Measurements from ENCODE around the gene GPATCH3.

GPATCH3 gene

DNA sequence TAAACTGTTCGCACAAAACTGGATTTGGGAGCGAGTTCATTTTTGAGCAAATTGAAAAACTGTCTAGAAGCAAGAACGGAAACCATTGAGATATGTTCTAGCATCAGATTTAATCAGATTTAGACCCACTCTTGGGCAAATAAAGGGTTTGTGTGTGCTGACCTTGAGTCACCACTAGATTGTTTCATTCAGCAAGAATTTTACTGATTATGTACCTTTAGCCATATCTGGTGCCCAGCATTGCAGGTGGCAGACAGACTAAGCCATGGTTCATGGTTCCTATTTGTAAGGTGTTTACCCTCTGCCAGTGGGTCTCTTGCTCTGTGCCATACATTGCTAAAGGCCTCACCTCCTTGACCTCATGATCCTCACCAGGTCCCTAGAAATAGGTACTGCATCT is 22.6 kb upstream of the GPATCH3 start:
- peak overlapping the region; percentile 94 for H3K4me3 ChIP-seq (ENCODE audit: low read depth, low read length)
- TF ChIP-seq, protein P1, sequence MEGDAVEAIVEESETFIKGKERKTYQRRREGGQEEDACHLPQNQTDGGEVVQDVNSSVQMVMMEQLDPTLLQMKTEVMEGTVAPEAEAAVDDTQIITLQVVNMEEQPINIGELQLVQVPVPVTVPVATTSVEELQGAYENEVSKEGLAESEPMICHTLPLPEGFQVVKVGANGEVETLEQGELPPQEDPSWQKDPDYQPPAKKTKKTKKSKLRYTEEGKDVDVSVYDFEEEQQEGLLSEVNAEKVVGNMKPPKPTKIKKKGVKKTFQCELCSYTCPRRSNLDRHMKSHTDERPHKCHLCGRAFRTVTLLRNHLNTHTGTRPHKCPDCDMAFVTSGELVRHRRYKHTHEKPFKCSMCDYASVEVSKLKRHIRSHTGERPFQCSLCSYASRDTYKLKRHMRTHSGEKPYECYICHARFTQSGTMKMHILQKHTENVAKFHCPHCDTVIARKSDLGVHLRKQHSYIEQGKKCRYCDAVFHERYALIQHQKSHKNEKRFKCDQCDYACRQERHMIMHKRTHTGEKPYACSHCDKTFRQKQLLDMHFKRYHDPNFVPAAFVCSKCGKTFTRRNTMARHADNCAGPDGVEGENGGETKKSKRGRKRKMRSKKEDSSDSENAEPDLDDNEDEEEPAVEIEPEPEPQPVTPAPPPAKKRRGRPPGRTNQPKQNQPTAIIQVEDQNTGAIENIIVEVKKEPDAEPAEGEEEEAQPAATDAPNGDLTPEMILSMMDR (IDR thresholded peaks at IDR 0.05; ENCODE audit: insufficient read depth, low read depth, low read length, missing control alignments), result no peak
- DNase-seq (ENCODE audit: low read depth), result no peak

DNA sequence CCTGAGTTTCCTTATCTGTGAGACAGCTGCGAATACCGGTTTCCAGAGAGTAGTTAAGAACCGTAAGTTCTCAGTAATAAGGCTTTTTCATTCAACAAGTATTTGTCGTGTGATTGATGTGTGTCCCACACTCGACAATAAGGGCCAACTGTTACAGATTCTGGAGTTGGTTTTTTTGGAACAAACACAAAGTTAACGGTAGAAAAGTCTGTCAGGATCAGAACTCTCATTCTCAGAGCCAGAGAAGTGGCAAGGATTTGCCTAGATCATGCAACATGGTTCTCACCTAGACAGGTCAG is 22.1 kb upstream of the GPATCH3 start:
- no peak for DNase-seq (ENCODE audit: low read depth)
- TF ChIP-seq, protein P1 (IDR thresholded peaks at IDR 0.05; ENCODE audit: insufficient read depth, low read depth, low read length, missing control alignments), result no peak
- peak overlapping the region; percentile 94 for H3K4me3 ChIP-seq (ENCODE audit: low read depth, low read length)

DNA sequence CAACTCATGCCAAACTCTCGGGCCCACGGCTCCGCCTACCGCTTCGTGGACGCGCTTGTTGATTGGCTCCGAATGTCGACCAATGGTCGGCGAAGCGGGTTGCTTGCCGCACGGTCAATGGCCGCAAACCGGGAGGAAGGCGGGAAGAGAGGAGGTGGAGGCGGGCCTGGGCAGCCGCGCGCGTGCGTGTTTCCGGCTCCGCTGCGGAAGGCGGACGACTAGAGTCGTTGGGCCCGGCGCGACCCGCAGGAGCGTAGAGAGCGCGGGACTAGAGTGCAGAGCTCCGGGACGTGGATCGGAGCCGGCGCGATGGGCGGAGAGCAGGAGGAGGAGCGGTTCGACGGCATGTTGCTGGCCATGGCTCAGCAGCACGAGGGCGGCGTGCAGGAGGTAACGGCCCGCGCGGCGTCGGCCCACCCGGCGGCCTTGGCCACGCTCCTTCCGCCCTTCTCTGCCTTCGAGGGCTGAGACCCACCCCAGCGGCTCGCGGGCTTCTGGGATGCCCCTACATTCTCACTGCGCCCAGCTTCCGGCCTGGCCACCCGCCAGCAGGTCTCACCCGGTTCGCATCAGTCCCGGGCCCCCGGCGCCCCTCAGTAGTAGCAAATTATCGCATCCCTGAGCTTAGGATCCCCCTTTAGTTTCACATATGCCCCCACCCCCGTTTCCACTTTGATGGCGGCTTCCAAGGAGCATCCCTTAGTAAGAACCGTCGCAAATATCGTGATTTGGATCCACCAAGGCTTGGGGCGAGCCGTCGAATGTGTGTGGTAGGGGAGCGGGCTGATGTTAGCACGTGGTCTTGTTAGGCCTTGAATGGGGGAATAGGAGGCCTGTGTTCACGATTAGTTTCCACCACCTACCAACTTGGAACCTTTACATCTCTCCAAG is 21.5 kb upstream of the GPATCH3 start, which contains the start of gene NUDC:
TSS of gene NUDC (plus strand) at position 204 of the 891 bp plus-strand sequence. CDS start at position 310, 106 bp downstream.
- H3K4me3 ChIP-seq (ENCODE audit: low read depth, low read length), result peak within 1 kb of the TSS; percentile 94
- TF ChIP-seq, protein P1 (IDR thresholded peaks at IDR 0.05; ENCODE audit: insufficient read depth, low read depth, low read length, missing control alignments), result no peak
- peak; percentile 98 for DNase-seq (ENCODE audit: low read depth)

DNA sequence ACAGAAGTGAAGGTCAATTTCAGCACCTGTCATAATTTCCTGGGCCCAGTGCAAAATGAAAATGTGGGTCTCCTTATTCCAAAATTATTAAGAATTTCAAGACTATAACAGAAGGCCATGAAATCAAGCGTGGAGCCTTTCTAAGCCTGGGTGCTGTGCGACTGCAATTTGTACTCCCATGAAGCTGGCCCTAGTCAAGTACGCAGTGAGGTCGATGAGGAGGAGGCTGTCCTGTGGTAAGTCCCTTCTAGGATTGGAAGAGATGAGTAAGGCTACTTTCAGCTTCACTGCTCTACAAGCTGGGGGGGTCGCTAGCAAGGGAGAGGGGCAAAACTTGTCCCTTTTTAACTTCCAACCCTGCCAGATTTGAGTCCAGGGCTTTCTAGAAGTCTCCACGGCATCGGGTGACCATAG is 20.9 kb upstream of the GPATCH3 start:
- TF ChIP-seq, protein P1 (IDR thresholded peaks at IDR 0.05; ENCODE audit: insufficient read depth, low read depth, low read length, missing control alignments), result no peak
- no peak for DNase-seq (ENCODE audit: low read depth)
- H3K4me3 ChIP-seq (ENCODE audit: low read depth, low read length), result peak overlapping the region; percentile 57

DNA sequence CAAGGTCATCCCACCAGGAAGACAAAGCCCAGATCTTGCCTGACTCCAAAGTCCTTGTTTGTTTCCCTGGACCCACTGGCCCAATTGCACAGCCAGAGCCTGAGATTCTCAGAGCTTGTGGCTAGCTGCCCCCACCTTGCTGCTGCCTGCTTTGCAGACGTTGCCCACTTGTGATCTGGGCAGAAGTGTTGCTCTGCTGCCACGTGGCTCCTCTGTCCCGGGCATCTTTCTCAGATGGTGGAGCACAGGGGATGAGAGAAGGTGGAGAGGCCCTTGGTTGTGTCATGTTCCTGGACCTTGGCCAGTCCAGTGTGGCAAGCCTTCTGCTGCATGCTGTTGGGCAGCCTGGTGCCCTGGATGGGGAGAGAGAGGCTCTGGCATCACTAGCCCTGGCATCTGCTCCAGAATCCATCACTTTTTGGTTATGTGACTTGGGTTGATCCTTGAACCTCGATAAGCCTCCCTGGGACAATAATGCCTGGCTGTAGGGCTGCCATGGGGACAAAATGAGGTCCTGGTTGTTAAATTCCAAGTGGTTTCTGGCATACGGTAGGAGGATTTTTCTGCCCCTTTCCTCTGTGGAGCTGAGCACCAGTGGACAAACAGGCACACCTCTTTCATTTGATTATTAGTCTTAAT is 15.1 kb upstream of the GPATCH3 start:
- no peak overlapping the region for H3K4me3 ChIP-seq (ENCODE audit: low read depth, low read length)
- TF ChIP-seq, protein P1 (IDR thresholded peaks at IDR 0.05; ENCODE audit: insufficient read depth, low read depth, low read length, missing control alignments), result no peak
- DNase-seq (ENCODE audit: low read depth), result no peak

DNA sequence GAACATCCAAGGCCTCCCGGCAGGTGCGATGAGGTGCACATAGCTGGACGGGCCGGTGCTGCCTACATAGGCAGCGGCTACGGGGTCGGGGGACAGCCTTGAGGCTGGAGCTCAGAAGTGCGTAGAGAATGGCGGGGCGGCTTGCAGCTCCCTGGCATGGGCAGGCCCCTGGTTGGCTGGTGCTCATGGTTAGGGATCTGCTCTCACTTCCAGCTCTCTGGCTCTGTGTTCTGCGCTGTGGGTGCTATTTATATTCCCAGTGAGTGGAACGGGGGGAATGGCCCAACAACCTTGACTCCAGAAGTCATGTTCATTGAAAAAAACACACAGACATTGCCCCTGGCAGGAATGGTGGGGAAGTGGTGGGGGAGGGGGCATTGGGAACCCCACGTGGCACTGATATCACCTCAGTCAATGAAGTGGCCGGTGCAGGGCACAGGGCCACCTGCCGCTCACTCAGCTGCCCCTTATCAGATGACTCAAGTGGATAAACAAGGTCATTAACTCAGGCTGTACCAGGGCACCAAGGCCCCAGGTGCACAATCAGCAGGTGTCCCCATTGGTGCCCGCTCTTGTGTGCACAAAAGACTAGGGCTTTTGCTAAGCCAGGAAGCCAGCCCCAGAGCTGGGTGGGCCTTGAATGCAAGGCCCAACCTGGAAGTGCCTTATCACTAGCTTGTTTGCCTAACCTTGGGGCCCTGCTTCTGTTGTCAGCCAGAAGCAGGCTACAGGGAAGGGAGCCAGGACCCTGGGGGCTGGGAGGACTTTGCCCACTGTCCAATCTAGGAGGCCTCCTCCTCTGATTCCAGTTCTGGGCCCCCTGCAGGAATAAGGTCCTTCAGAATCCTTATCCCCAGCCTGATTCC is 13.7 kb upstream of the GPATCH3 start, which contains the start of gene NR0B2:
TSS of gene NR0B2 (minus strand) at position 222 of the 866 bp plus-strand sequence. CDS start at position 187, 35 bp downstream.
- TF ChIP-seq, protein P1 (IDR thresholded peaks at IDR 0.05; ENCODE audit: insufficient read depth, low read depth, low read length, missing control alignments), result no peak
- no peak within 1 kb of the TSS for H3K4me3 ChIP-seq (ENCODE audit: low read depth, low read length)
- DNase-seq (ENCODE audit: low read depth), result no peak

All from GM12865 (cell line).